KMS-11 (cell line): ENCODE measurements around the gene SLC22A12.

ENCODE experiments used
- H2AFZ ChIP-seq: fragments of 200-600 bp; sonication (generic); 2 replicates; pipeline ENCODE4 v1.6.1; 2016; ENCODE audit warnings: antibody characterized with exemption, mixed run types, low read depth
- H3K27ac ChIP-seq: fragments of 200-600 bp; sonication (generic); 2 replicates; pipeline ENCODE4 v1.6.1; 2016; ENCODE audit warnings: mild to moderate bottlenecking, mixed run types
- H3K27me3 ChIP-seq: fragments of 200-600 bp; sonication (generic); 2 replicates; pipeline ENCODE4 v1.6.1; 2017; ENCODE audit warnings: mild to moderate bottlenecking, low read depth, mixed run types, moderate library complexity; ENCODE audit not compliant: insufficient read depth
- H3K36me3 ChIP-seq: fragments of 200-600 bp; sonication (generic); 2 replicates; pipeline ENCODE4 v1.6.1; 2017; ENCODE audit warnings: mild to moderate bottlenecking, mixed run types; ENCODE audit not compliant: insufficient read depth
- H3K4me1 ChIP-seq: fragments of 200-600 bp; sonication (generic); 2 replicates; pipeline ENCODE4 v1.6.1; 2016; ENCODE audit warnings: mild to moderate bottlenecking, low read depth, mixed run types; ENCODE audit not compliant: poor library complexity, severe bottlenecking
- H3K4me2 ChIP-seq: fragments of 200-600 bp; sonication (generic); 2 replicates; pipeline ENCODE4 v1.7.0; 2016; ENCODE audit warnings: mild to moderate bottlenecking, mixed run types
- H3K4me3 ChIP-seq: fragments of 200-600 bp; sonication (generic); IDR thresholded peaks from 2 replicates; pipeline ENCODE4 v1.6.1; 2017; ENCODE audit warnings: low read depth, low read length, mixed read lengths; ENCODE audit not compliant: insufficient read depth
- H3K79me2 ChIP-seq: fragments of 200-600 bp; sonication (generic); 2 replicates; pipeline ENCODE4 v1.6.1; 2016; ENCODE audit warnings: low read depth, mixed run types; ENCODE audit not compliant: insufficient read depth
- H3K9ac ChIP-seq: fragments of 200-600 bp; sonication (generic); 2 replicates; pipeline ENCODE4 v1.6.1; 2016; ENCODE audit warnings: mild to moderate bottlenecking, mixed run types
- H4K20me1 ChIP-seq: fragments of 200-600 bp; sonication (generic); 2 replicates; pipeline ENCODE4 v1.6.1; 2016; ENCODE audit warnings: mild to moderate bottlenecking, mixed run types; ENCODE audit not compliant: insufficient read depth
- CTCF ChIP-seq: fragments of 200-600 bp; sonication (generic); conservative IDR thresholded peaks from 2 replicates; pipeline ENCODE4 v1.6.1; 2017; ENCODE audit warnings: low read depth, mild to moderate bottlenecking, antibody characterized with exemption, low read length, moderate library complexity, mixed read lengths

SLC22A12 gene

DNA sequence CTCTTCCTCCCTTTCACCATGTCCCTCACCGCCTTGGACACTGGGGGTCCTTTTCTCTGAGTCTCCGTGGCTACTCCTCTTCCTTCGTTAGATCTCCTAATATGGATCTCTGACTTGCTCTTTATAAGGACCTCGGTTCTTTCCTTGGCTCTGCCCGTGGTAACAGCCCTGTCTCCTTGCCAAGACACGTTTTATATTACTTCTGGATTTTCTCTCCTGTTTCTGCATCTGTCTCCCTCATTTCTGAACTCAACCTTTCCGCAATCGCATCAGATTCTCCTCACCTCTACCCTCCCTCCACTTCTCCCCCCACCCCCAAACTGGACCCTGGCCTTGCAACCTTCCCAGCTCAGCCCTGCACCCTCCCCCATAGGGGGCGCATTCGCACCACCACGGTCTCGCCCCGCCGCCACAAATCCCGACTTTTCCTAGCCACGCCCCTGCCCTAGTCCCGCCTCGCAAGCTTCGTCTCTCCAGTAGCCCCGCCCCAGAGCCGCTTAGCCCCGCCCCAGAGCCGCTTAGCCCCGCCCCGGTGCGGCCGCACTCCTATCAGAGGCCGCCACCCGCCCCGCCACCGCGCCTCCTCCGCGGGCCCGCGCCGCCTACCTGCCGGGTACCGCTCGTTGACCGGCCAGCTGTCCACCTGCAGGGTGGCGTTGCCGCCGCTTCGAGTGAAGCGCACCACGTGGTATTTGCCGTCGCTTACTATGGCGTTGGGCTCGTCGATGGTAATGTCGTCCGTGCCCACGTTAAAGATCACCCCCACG is 39.0 kb downstream of the SLC22A12 start:
- no peak overlapping the region for H3K4me3 ChIP-seq
- no peaks in the 10 kb centered on the region for H3K36me3 ChIP-seq
- H3K4me2 ChIP-seq, result no peak overlapping the region
- H3K27me3 ChIP-seq, result peaks cover 71% of the 10 kb centered on the region
- no peak overlapping the region for H2AFZ ChIP-seq
- no peak overlapping the region for H3K9ac ChIP-seq
- H4K20me1 ChIP-seq, result no peaks in the 10 kb centered on the region
- no peak for TF ChIP-seq CTCF
- no peaks in the 10 kb centered on the region for H3K79me2 ChIP-seq
- H3K4me1 ChIP-seq, result no peaks in the 10 kb centered on the region
- H3K27ac ChIP-seq, result no peak overlapping the region

DNA sequence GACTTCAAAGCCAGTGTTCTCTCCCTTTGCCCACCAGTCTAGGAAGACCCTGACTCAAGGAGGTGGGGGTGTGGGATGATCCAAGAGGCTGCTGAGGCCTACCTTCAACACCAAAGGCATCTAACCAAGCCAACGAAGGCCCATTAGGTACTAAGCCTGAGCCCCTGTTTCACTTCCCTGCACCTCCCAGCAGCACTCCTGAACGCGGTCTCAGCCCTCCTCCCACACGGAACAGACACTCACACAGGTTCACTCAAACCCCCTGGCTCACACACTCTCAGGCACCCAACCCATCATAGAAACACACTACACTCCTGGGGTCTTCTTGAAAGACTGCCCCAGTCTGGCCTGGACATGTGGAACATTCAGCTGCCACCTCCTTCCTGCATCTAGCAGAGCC is 40.7 kb downstream of the SLC22A12 start:
- no peaks in the 10 kb centered on the region for H4K20me1 ChIP-seq
- no peak for TF ChIP-seq CTCF
- no peak overlapping the region for H3K4me2 ChIP-seq
- H3K9ac ChIP-seq, result no peak overlapping the region
- H3K27me3 ChIP-seq, result peaks cover 63% of the 10 kb centered on the region
- H3K27ac ChIP-seq, result no peak overlapping the region
- no peak overlapping the region for H2AFZ ChIP-seq
- H3K79me2 ChIP-seq, result no peaks in the 10 kb centered on the region
- no peaks in the 10 kb centered on the region for H3K36me3 ChIP-seq
- no peaks in the 10 kb centered on the region for H3K4me1 ChIP-seq
- H3K4me3 ChIP-seq, result no peak overlapping the region

- no peak overlapping the region for H3K27ac ChIP-seq
- H4K20me1 ChIP-seq, result no peaks in the 10 kb centered on the region
- H3K4me1 ChIP-seq, result no peaks in the 10 kb centered on the region
- H3K4me3 ChIP-seq, result no peak overlapping the region
- H3K4me2 ChIP-seq, result no peak overlapping the region
- no peak overlapping the region for H2AFZ ChIP-seq
- no peak for TF ChIP-seq CTCF
- H3K36me3 ChIP-seq, result no peaks in the 10 kb centered on the region
- H3K27me3 ChIP-seq, result peaks cover 63% of the 10 kb centered on the region
- no peaks in the 10 kb centered on the region for H3K79me2 ChIP-seq
- H3K9ac ChIP-seq, result no peak overlapping the region
Observed at GRCh38 chr11:64632237-64632636, 41.2 kb downstream of the SLC22A12 start.

GRCh38 chr11:64632654-64633053 is 41.6 kb downstream of the SLC22A12 start:
- Histone ChIP-seq H3K27me3 (peaks cover 59% of the 10 kb centered on the region), H3K9ac (no peak overlapping the region), H3K36me3 (no peaks in the 10 kb centered on the region), H3K4me3 (no peak overlapping the region), H3K79me2 (no peaks in the 10 kb centered on the region), H3K4me1 (no peaks in the 10 kb centered on the region), H3K27ac (no peak overlapping the region), H2AFZ (no peak overlapping the region), H4K20me1 (no peaks in the 10 kb centered on the region), H3K4me2 (no peak overlapping the region)
- TF ChIP-seq CTCF, result no peak
